ENCODE data around the gene FMNL3. TPM values are rescaled to one million over a fixed set of nuclear protein-coding genes. Genes with fewer than 3 reads are reported as not detected.

FMNL3 gene
- total and polyA plus RNA-seq, 2 of the 13 experiments (the other 11 are each of a cell fraction or from before 2014, with no cell fraction given) = 0.44 to 1.1 TPM

DNA sequence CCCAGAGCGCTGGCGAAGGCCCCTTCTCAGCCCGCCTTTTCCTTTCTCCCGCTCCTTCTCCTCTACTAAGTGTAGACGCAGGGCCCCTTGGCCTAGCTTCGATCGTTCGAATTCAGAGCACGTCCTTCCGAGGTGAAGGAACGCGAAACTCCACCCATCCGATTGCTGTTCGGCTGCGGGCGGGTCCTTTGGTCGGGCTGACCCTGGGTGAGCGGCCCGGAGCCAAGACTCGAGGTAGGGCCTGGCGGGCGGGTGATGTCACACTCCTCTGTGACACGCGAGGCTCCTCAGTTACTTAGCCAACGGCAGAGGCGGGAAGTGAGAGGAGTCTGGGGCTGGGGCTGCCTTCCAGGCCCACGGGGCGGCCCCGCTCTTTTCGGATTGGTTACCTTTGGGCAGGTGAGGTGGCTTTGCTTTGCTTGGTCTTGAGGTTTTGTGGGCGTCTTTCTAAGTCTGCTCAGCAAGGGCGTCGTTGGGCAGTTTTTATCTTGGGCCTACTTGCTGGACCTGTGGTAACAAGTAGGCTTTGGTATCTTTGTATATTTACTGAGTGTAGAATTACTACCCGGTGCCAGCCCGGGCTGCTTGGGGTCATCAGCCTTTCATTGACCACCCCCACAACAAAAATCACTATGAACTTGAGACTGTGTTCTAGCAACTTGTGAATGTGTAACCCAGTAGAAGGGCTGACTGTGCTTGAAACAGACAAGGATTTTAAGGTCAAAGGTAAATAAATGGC lies 34.8 kb upstream of the FMNL3 start (continued):
- TF ChIP-seq, protein P1, sequence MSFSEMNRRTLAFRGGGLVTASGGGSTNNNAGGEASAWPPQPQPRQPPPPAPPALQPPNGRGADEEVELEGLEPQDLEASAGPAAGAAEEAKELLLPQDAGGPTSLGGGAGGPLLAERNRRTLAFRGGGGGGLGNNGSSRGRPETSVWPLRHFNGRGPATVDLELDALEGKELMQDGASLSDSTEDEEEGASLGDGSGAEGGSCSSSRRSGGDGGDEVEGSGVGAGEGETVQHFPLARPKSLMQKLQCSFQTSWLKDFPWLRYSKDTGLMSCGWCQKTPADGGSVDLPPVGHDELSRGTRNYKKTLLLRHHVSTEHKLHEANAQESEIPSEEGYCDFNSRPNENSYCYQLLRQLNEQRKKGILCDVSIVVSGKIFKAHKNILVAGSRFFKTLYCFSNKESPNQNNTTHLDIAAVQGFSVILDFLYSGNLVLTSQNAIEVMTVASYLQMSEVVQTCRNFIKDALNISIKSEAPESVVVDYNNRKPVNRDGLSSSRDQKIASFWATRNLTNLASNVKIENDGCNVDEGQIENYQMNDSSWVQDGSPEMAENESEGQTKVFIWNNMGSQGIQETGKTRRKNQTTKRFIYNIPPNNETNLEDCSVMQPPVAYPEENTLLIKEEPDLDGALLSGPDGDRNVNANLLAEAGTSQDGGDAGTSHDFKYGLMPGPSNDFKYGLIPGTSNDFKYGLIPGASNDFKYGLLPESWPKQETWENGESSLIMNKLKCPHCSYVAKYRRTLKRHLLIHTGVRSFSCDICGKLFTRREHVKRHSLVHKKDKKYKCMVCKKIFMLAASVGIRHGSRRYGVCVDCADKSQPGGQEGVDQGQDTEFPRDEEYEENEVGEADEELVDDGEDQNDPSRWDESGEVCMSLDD (CRISPR knock-in tag; IDR thresholded peaks at IDR 0.05; ENCODE audit: borderline replicate concordance) = no peak
- TF ChIP-seq POLR2AphosphoS2 (IDR thresholded peaks at IDR 0.05; ENCODE audit: low read depth, low read length) = no peak
- TF ChIP-seq FOXK1 (CRISPR knock-in tag; IDR thresholded peaks at IDR 0.05; ENCODE audit: borderline replicate concordance, low read depth) = peak; percentile 24; the same call in 1 of the 2 replicates
- TF ChIP-seq, protein P2, sequence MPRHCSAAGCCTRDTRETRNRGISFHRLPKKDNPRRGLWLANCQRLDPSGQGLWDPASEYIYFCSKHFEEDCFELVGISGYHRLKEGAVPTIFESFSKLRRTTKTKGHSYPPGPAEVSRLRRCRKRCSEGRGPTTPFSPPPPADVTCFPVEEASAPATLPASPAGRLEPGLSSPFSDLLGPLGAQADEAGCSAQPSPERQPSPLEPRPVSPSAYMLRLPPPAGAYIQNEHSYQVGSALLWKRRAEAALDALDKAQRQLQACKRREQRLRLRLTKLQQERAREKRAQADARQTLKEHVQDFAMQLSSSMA (CRISPR knock-in tag; IDR thresholded peaks at IDR 0.05) = no peak
- 0 out of 2 replicates have a peak, but pooled peaks have one; percentile 29 for TF ChIP-seq RBAK (CRISPR knock-in tag; IDR thresholded peaks at IDR 0.05)
- TF ChIP-seq, protein P3, sequence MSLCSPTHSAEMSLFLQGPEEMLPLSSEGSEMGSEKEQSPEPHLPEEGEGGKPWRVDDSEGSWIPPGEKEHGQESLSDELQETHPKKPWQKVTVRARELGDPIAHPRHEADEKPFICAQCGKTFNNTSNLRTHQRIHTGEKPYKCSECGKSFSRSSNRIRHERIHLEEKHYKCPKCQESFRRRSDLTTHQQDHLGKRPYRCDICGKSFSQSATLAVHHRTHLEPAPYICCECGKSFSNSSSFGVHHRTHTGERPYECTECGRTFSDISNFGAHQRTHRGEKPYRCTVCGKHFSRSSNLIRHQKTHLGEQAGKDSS (CRISPR knock-in tag; IDR thresholded peaks at IDR 0.05; ENCODE audit: borderline replicate concordance, low read depth) = no peak
- TF ChIP-seq ZNF350 (CRISPR knock-in tag; IDR thresholded peaks at IDR 0.05; ENCODE audit: borderline replicate concordance, low read depth) = no peak
- TF ChIP-seq CENPT (CRISPR knock-in tag; IDR thresholded peaks at IDR 0.05; ENCODE audit: low read depth) = no peak
- TF ChIP-seq ATRX (CRISPR knock-in tag; IDR thresholded peaks at IDR 0.05; ENCODE audit: borderline replicate concordance) = no peak
- TF ChIP-seq ZNF788 (CRISPR knock-in tag; IDR thresholded peaks at IDR 0.05; ENCODE audit: borderline replicate concordance) = no peak
- TF ChIP-seq, protein P4, sequence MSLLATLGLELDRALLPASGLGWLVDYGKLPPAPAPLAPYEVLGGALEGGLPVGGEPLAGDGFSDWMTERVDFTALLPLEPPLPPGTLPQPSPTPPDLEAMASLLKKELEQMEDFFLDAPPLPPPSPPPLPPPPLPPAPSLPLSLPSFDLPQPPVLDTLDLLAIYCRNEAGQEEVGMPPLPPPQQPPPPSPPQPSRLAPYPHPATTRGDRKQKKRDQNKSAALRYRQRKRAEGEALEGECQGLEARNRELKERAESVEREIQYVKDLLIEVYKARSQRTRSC (CRISPR knock-in tag; IDR thresholded peaks at IDR 0.05; ENCODE audit: low read depth) = no peak
- TF ChIP-seq, protein P5, sequence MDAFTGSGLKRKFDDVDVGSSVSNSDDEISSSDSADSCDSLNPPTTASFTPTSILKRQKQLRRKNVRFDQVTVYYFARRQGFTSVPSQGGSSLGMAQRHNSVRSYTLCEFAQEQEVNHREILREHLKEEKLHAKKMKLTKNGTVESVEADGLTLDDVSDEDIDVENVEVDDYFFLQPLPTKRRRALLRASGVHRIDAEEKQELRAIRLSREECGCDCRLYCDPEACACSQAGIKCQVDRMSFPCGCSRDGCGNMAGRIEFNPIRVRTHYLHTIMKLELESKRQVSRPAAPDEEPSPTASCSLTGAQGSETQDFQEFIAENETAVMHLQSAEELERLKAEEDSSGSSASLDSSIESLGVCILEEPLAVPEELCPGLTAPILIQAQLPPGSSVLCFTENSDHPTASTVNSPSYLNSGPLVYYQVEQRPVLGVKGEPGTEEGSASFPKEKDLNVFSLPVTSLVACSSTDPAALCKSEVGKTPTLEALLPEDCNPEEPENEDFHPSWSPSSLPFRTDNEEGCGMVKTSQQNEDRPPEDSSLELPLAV (CRISPR knock-in tag; conservative IDR thresholded peaks at IDR 0.05; ENCODE audit: low read depth) = no peak
- TF ChIP-seq ZNF83 (CRISPR knock-in tag; IDR thresholded peaks at IDR 0.05; ENCODE audit: borderline replicate concordance) = no peak
- TF ChIP-seq, protein P6, sequence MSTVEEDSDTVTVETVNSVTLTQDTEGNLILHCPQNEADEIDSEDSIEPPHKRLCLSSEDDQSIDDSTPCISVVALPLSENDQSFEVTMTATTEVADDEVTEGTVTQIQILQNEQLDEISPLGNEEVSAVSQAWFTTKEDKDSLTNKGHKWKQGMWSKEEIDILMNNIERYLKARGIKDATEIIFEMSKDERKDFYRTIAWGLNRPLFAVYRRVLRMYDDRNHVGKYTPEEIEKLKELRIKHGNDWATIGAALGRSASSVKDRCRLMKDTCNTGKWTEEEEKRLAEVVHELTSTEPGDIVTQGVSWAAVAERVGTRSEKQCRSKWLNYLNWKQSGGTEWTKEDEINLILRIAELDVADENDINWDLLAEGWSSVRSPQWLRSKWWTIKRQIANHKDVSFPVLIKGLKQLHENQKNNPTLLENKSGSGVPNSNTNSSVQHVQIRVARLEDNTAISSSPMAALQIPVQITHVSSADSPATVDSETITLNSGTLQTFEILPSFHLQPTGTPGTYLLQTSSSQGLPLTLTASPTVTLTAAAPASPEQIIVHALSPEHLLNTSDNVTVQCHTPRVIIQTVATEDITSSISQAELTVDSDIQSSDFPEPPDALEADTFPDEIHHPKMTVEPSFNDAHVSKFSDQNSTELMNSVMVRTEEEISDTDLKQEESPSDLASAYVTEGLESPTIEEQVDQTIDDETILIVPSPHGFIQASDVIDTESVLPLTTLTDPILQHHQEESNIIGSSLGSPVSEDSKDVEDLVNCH (CRISPR knock-in tag; IDR thresholded peaks at IDR 0.05) = no peak
- TF ChIP-seq, protein P7, sequence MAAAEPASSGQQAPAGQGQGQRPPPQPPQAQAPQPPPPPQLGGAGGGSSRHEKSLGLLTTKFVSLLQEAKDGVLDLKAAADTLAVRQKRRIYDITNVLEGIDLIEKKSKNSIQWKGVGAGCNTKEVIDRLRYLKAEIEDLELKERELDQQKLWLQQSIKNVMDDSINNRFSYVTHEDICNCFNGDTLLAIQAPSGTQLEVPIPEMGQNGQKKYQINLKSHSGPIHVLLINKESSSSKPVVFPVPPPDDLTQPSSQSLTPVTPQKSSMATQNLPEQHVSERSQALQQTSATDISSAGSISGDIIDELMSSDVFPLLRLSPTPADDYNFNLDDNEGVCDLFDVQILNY (CRISPR knock-in tag; conservative IDR thresholded peaks at IDR 0.05) = no peak
- TF ChIP-seq POLR2AphosphoS5 (IDR thresholded peaks at IDR 0.05; ENCODE audit: low read depth, low read length) = no peak
- peak; percentile 51; the same call in 1 of the 2 replicates for TF ChIP-seq ARNTL (CRISPR knock-in tag; IDR thresholded peaks at IDR 0.05)
- TF ChIP-seq EED (CRISPR knock-in tag; IDR thresholded peaks at IDR 0.05) = no peak
